ENCODE measurements around the gene LYST.
"Not testable (repeated sequence)": the region's sequence is repeated elsewhere in the genome, so short reads cannot be mapped to it uniquely, and the experiment has no call there.

LYST gene

GRCh38 chr1:235866205-235866912 lies at the start of gene LYST:
Gene LYST, minus strand, starts transcription at chr1:235866906. Its CDS starts 36,489 bp downstream, at chr1:235830417.
- no peak for DNase-seq

GRCh38 chr1:235915489-235915888 lies 48.8 kb upstream of the LYST start:
- DNase-seq = not testable (repeated sequence)

- DNase-seq = no peak
Measured at GRCh38 chr1:235913311-235913710, 46.6 kb upstream of the LYST start.

GRCh38 chr1:235911876-235912275 lies 45.2 kb upstream of the LYST start:
- no peak for DNase-seq

GRCh38 chr1:235911300-235911662 lies 44.6 kb upstream of the LYST start:
- no peak for DNase-seq

- DNase-seq = no peak
Measured at GRCh38 chr1:235910357-235911299, 43.9 kb upstream of the LYST start.

GRCh38 chr1:235908742-235909520 lies 42.2 kb upstream of the LYST start:
- no peak for DNase-seq

- no peak for DNase-seq
Measured at GRCh38 chr1:235907897-235908240, 41.2 kb upstream of the LYST start.

- no peak for DNase-seq
Measured at GRCh38 chr1:235907187-235907896, 40.6 kb upstream of the LYST start.

GRCh38 chr1:235906436-235906835 lies 39.7 kb upstream of the LYST start:
- DNase-seq = no peak

GRCh38 chr1:235903809-235904208 lies 37.1 kb upstream of the LYST start:
- not testable (repeated sequence) for DNase-seq

- DNase-seq = no peak
Measured at GRCh38 chr1:235902677-235903542, 36.2 kb upstream of the LYST start.

- no peak for DNase-seq
Measured at GRCh38 chr1:235901461-235901860, 34.8 kb upstream of the LYST start.

- no peak for DNase-seq
Measured at GRCh38 chr1:235898126-235898525, 31.4 kb upstream of the LYST start.

GRCh38 chr1:235893840-235894239 lies 27.1 kb upstream of the LYST start:
- DNase-seq = no peak

GRCh38 chr1:235892734-235893413 lies 26.2 kb upstream of the LYST start:
- DNase-seq = no peak

- no peak for DNase-seq
Measured at GRCh38 chr1:235892202-235892601, 25.5 kb upstream of the LYST start.

GRCh38 chr1:235888119-235888643 lies 21.5 kb upstream of the LYST start:
- DNase-seq = no peak

GRCh38 chr1:235887676-235888075 lies 21.0 kb upstream of the LYST start:
- DNase-seq = no peak

GRCh38 chr1:235885655-235886262 lies 19.1 kb upstream of the LYST start:
- DNase-seq = no peak
